Fibroblast of lung (primary cell): ENCODE results near the gene MARCO. TPM values are rescaled to one million over a fixed set of nuclear protein-coding genes. Genes with fewer than 3 reads are reported as not detected.

Source experiments
- DNase-seq, 2 donors: peaks; one replicate each; pipeline versions ENCODE4 v3.0.0 to v3.0.0-alpha.2; 2010; ENCODE audit warnings: low read depth in 2 of 2
- H2AFZ ChIP-seq: 2 replicates; pipeline ENCODE4 v1.5.1; 2012; ENCODE audit warnings: low read length, control low read depth, inconsistent platforms
- H3K27ac ChIP-seq: 2 replicates; pipeline ENCODE4 v1.5.1; 2011; ENCODE audit warnings: low read length, control low read depth; ENCODE audit not compliant: insufficient read depth
- H3K27me3 ChIP-seq: 2 replicates; pipeline ENCODE4 v1.5.1; 2011; ENCODE audit warnings: mild to moderate bottlenecking, low read length; ENCODE audit not compliant: control insufficient read depth, insufficient read depth
- H3K36me3 ChIP-seq: 2 replicates; pipeline ENCODE4 v1.5.1; 2011; ENCODE audit warnings: low read length; ENCODE audit not compliant: control insufficient read depth, insufficient read depth
- H3K4me1 ChIP-seq: 2 replicates; pipeline ENCODE4 v1.5.1; 2011; ENCODE audit warnings: low read length; ENCODE audit not compliant: control insufficient read depth, insufficient read depth; ENCODE audit errors: extremely low read depth
- H3K4me2 ChIP-seq: 2 replicates; pipeline ENCODE4 v1.5.1; 2011; ENCODE audit warnings: low read length, control low read depth; ENCODE audit not compliant: insufficient read depth; ENCODE audit errors: extremely low read depth
- H3K4me3 ChIP-seq, 4 experiments: fragments of 200-600 bp in 1 of 4; sonication (generic) in 1 of 4; replicated peaks in 1 of 4; 2 replicates each; pipeline ENCODE4 v1.5.1; 2011 to 2016; ENCODE audit warnings: low read length in 4 of 4, low read depth in 3 of 4, mild to moderate bottlenecking in 3 of 4, control low read depth in 2 of 4, inconsistent platforms in 1 of 4, mixed read lengths in 1 of 4; ENCODE audit not compliant: insufficient read depth in 1 of 4; ENCODE audit errors: control extremely low read depth in 1 of 4
- H3K79me2 ChIP-seq: 2 replicates; pipeline ENCODE4 v1.5.1; 2012; ENCODE audit warnings: mild to moderate bottlenecking, low read length, inconsistent platforms; ENCODE audit not compliant: control insufficient read depth, insufficient read depth
- H3K9ac ChIP-seq: 2 replicates; pipeline ENCODE4 v1.5.1; 2011; ENCODE audit warnings: mild to moderate bottlenecking, low read length, control low read depth; ENCODE audit not compliant: insufficient read depth
- H3K9me3 ChIP-seq: 2 replicates; pipeline ENCODE4 v1.5.1; 2012; ENCODE audit warnings: low read depth, low read length; ENCODE audit not compliant: control insufficient read depth, insufficient read depth
- H4K20me1 ChIP-seq: 2 replicates; pipeline ENCODE4 v1.5.1; 2011; ENCODE audit warnings: low read length; ENCODE audit not compliant: control insufficient read depth, insufficient read depth; ENCODE audit errors: extremely low read depth
- CTCF ChIP-seq, 2 donors: IDR thresholded peaks in 1 of 2; conservative IDR thresholded peaks in 1 of 2; 1 replicate in 1 of 2; 2 replicates in 1 of 2; pipeline ENCODE4 v1.5.1; 2011 to 2012; ENCODE audit warnings: low read length in 2 of 2, control low read depth in 1 of 2, inconsistent platforms in 1 of 2, low read depth in 1 of 2, mild to moderate bottlenecking in 1 of 2
- EZH2 ChIP-seq: IDR thresholded peaks from 2 replicates; pipeline ENCODE4 v1.5.1; 2012; ENCODE audit warnings: low read length, control low read depth, mild to moderate bottlenecking; ENCODE audit errors: missing control alignments
- polyA plus RNA-seq, 2 donors: library from polyadenylated mRNA; depleted of rRNA in 1 of 2; stranded (reverse) in 1 of 2; unstranded in 1 of 2; fragments of >200 nt; gene quantifications; 2 replicates each; pipeline ENCODE4 v1.2.1, GENCODE V29; 2011 to 2012; ENCODE audit warnings: missing spikeins in 1 of 2
- total RNA-seq: library from RNA; depleted of rRNA; stranded (reverse); fragments of >200 nt; gene quantifications from 2 replicates; pipeline ENCODE4 v1.2.1, GENCODE V29; 2014

The MARCO gene
- total and polyA plus RNA-seq, 2 donors (not counting 1 experiment from before 2014, with no cell fraction given) = not detected

GRCh38 chr2:118932949-118933348 lies 9.0 kb upstream of the MARCO start:
- Histone ChIP-seq H3K9me3 (no peaks in the 10 kb centered on the region), H3K4me3 (no peak overlapping the region), H3K36me3 (no peaks in the 10 kb centered on the region), H3K9ac (no peak overlapping the region), H3K27me3 (no peaks in the 10 kb centered on the region), H3K79me2 (no peaks in the 10 kb centered on the region), H2AFZ (no peak overlapping the region), H4K20me1 (no peaks in the 10 kb centered on the region), H3K4me1 (no peaks in the 10 kb centered on the region), H3K4me2 (no peak overlapping the region), H3K27ac (no peak overlapping the region)
- DNase-seq = no peak
- TF ChIP-seq CTCF (conservative IDR thresholded peaks at IDR 0.05 in 1 of 2, IDR thresholded peaks at IDR 0.05 in 1 of 2; ENCODE audit: low read depth in 1 of 2, low read length in 2 of 2) (no peak), EZH2 (no peak)

- Histone ChIP-seq H3K27me3 (no peaks in the 10 kb centered on the region), H3K36me3 (no peaks in the 10 kb centered on the region), H3K9ac (no peak overlapping the region), H2AFZ (no peak overlapping the region), H4K20me1 (no peaks in the 10 kb centered on the region), H3K4me3 (no peak overlapping the region), H3K4me1 (no peaks in the 10 kb centered on the region), H3K79me2 (no peaks in the 10 kb centered on the region), H3K27ac (no peak overlapping the region), H3K4me2 (no peak overlapping the region), H3K9me3 (no peaks in the 10 kb centered on the region)
- TF ChIP-seq EZH2 (no peak), CTCF (conservative IDR thresholded peaks at IDR 0.05 in 1 of 2, IDR thresholded peaks at IDR 0.05 in 1 of 2; ENCODE audit: low read depth in 1 of 2, low read length in 2 of 2) (no peak)
- no peak for DNase-seq
Measured at GRCh38 chr2:118936306-118936705, 5.7 kb upstream of the MARCO start.

DNA sequence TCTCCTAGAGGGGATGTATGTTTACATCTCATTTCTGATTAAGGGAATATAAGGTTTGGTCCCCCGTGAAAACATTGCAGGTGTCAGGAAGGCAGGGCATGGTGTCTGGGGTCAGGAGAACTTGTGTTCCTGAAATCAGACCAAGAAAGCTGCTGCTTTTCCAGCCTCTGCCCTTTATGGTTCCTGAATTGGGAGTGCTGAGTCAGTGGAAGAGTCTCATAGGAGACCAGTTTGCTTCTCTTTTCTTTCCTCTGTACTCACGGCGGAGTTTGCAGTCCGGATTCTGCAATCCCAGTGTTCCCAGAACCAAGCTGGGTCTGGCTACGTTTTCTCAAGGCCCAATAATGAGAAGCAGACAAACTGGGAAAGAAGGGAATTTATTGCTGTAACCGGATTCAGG lies 5.1 kb upstream of the MARCO start:
- no peak overlapping the region for H3K4me3 ChIP-seq
- H2AFZ ChIP-seq = no peak overlapping the region
- no peaks in the 10 kb centered on the region for H3K4me1 ChIP-seq
- no peak for DNase-seq
- H3K36me3 ChIP-seq = no peaks in the 10 kb centered on the region
- no peak overlapping the region for H3K4me2 ChIP-seq
- no peak overlapping the region for H3K27ac ChIP-seq
- H3K79me2 ChIP-seq = no peaks in the 10 kb centered on the region
- no peaks in the 10 kb centered on the region for H3K9me3 ChIP-seq
- no peaks in the 10 kb centered on the region for H4K20me1 ChIP-seq
- no peaks in the 10 kb centered on the region for H3K27me3 ChIP-seq
- no peak for TF ChIP-seq EZH2
- H3K9ac ChIP-seq = no peak overlapping the region
